Stomach (tissue), 9 donors: Measurements from ENCODE around the gene ZBTB3. TPM values are rescaled to one million over a fixed set of nuclear protein-coding genes. Genes with fewer than 3 reads are reported as not detected.
"Not testable (repeated sequence)": the region's sequence is repeated elsewhere in the genome, so short reads cannot be mapped to it uniquely, and the experiment has no call there.

Experiments
- DNase-seq, 2 donors: peaks; one replicate each; pipeline versions ENCODE4 v3.0.0 to v3.0.0-alpha.2; 2013 to 2019
- H3K27ac ChIP-seq, 5 donors: fragments of 200-600 bp in 4 of 5; sonication (generic) in 4 of 5; one replicate each; pipeline ENCODE4 v1.5.1; 2013 to 2019; ENCODE audit warnings: mild to moderate bottlenecking in 1 of 5, moderate library complexity in 1 of 5
- H3K27me3 ChIP-seq, 3 donors: fragments of 200-600 bp; sonication (generic); one replicate each; pipeline ENCODE4 v1.5.1; 2017 to 2019; ENCODE audit warnings: mixed run types in 1 of 3
- H3K36me3 ChIP-seq, 4 donors: fragments of 200-600 bp; sonication (generic); 1 replicate in 3 of 4; 2 replicates in 1 of 4; pipeline ENCODE4 v1.5.1; 2016 to 2019
- H3K4me1 ChIP-seq, 4 donors: fragments of 200-600 bp; sonication (generic); one replicate each; pipeline ENCODE4 v1.5.1; 2016 to 2019
- H3K4me3 ChIP-seq, 4 donors: fragments of 200-600 bp; sonication (generic) in 3 of 4; one replicate each; pipeline ENCODE4 v1.5.1; 2016 to 2019; ENCODE audit warnings: mild to moderate bottlenecking in 1 of 4
- H3K9me3 ChIP-seq, 4 donors: fragments of 200-600 bp; sonication (generic); one replicate each; pipeline ENCODE4 v1.5.1; 2016 to 2019
- EP300 ChIP-seq: sonication (generic); formaldehyde crosslinking; IDR thresholded peaks from one replicate; pipeline ENCODE4 v1.6.1; 2017; ENCODE audit warnings: antibody characterized with exemption
- POLR2A ChIP-seq, 4 donors: fragments of 450-650 bp; IDR thresholded peaks; one replicate each; pipeline ENCODE4 v1.6.1; 2016; ENCODE audit warnings: antibody characterized with exemption in 4 of 4, control low read depth in 2 of 4, mild to moderate bottlenecking in 1 of 4, moderate library complexity in 1 of 4
- POLR2AphosphoS5 ChIP-seq, 3 donors: sonication (generic); formaldehyde crosslinking; IDR thresholded peaks; one replicate each; pipeline ENCODE4 v1.6.1; 2016; ENCODE audit warnings: antibody characterized with exemption in 3 of 3
- WGBS, 5 donors: extraction: QIAGEN DNeasy Blood & Tissue Kit in 3 of 5; methylation state at CpG; one replicate each; pipeline versions ENCODE4 v1.1.5 to v1.1.7; 2013 to 2018; 5-methylcytosine and 5-hydroxymethylcytosine counted together
- intact Hi-C: fragments of 100-400 bp; cut with DNase I; formaldehyde crosslinking; loops from one replicate; pipeline ENCODE4 v1.15.1; 2023; ENCODE audit warnings: low total_unique reads
- polyA plus RNA-seq, 3 donors: library from polyadenylated mRNA; stranded (reverse); fragments of 200-250 nt; gene quantifications; one replicate each; pipeline ENCODE4 v1.2.3, GENCODE V29; 2013
- total RNA-seq, 5 donors: library from RNA; depleted of rRNA; stranded (reverse); fragments of >200 nt; gene quantifications; one replicate each; pipeline versions ENCODE4 v1.1.0 to v1.2.3, GENCODE V29; 2014 to 2016
- TF ChIP-seq, protein P1 (sequence below), 7 experiments: fragments of 450-650 bp in 4 of 7; fragments of 200-600 bp in 3 of 7; sonication (generic) in 3 of 7; IDR thresholded peaks; one replicate each; pipeline ENCODE4 v1.5.1; 2016 to 2019; ENCODE audit warnings: antibody characterized with exemption in 7 of 7, control low read depth in 2 of 7, mild to moderate bottlenecking in 1 of 7
- donor health status: healthy with polysubstance abuse.
- donor health status: Bipolar disorder and iron deficiency.
- donor health status: healthy.

The ZBTB3 gene
- total and polyA plus RNA-seq, 8 donors: 3.3 to 16.5 (median 4.6) TPM; not detected in 1

DNA sequence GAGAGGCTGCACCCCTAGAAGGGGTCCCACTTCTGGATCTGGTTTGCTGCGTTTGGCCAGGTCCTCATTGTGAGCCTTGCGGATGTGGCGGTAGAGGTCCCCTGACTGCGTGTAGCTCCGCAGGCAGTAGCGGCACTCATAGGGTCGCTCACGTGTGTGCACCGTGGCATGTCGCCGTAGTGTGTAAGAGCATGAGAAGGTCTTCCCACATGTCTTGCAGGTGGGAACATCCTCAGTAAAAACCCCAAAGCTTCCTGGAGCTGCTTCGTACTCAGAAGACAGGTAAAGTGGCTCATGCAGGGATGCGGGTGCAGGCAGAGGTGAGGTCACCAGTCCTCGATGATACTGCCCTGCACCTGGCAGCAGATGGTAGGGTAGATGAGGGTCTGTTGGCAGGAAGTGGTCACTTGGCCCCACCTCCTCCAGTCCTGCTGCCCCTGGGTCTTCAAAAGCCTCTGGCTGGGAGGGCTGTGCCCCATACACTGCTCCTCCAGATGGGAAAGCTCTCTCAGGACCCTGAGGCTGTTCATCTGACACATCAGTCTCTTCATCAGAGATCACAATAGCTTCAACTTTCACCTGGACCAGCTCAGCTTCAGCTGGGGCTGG lies 1.7 kb downstream of the ZBTB3 start:
- H3K9me3 ChIP-seq: no peaks in the 10 kb centered on the region

DNA sequence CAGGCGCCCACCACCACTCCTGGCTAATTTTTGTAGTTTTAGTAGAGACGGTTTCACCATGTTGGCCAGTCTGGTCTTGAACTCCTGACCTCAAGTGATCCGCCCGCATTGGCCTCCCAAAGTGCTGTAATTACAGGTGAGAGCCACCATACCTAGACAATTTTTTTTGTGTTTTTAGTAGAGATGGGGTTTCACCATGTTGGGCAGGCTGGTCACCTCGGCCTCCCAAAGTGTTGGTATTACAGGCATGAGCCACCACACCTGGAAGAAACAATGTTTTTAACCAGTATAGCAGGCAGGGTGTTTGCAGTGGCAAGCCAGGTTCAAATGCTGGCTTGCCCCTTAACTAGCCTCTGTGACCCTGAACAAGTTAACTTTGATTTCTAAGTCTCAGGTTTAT lies 4.0 kb downstream of the ZBTB3 start:
- H3K9me3 ChIP-seq, DNase-seq, intact Hi-C loops, H3K27me3 ChIP-seq, H3K4me3 ChIP-seq: not testable (repeated sequence)
- peak overlapping the region in 4 of 5 donors; percentile 19 to 66 (median 46) for H3K27ac ChIP-seq
- peaks cover 3 to 28% (median 22%) of the 10 kb centered on the region in 4 donors for H3K36me3 ChIP-seq
- H3K4me1 ChIP-seq: peaks cover 16 to 62% (median 45%) of the 10 kb centered on the region in 4 donors
- WGBS, 5 donors: 86 to 98% (median 95%) methylated on average over 5 of the region's 5 CpGs

More for the DNA sequence above, 1.7 kb downstream of the ZBTB3 start:
- WGBS, 5 donors: 94 to 96% (median 95%) methylated on average over 5 to 14 of the region's 14 CpGs
- no peak for DNase-seq
- TF ChIP-seq EP300: no peak
- H3K27me3 ChIP-seq: no peaks in the 10 kb centered on the region
- intact Hi-C loops: no loop called here
- H3K4me1 ChIP-seq: peaks cover 16 to 64% (median 45%) of the 10 kb centered on the region in 4 donors
- peak overlapping the region in 1 of 5 donors; percentile 94 for H3K27ac ChIP-seq
- peaks cover 3 to 28% (median 22%) of the 10 kb centered on the region in 4 donors for H3K36me3 ChIP-seq
- H3K4me3 ChIP-seq: no peak overlapping the region

DNA sequence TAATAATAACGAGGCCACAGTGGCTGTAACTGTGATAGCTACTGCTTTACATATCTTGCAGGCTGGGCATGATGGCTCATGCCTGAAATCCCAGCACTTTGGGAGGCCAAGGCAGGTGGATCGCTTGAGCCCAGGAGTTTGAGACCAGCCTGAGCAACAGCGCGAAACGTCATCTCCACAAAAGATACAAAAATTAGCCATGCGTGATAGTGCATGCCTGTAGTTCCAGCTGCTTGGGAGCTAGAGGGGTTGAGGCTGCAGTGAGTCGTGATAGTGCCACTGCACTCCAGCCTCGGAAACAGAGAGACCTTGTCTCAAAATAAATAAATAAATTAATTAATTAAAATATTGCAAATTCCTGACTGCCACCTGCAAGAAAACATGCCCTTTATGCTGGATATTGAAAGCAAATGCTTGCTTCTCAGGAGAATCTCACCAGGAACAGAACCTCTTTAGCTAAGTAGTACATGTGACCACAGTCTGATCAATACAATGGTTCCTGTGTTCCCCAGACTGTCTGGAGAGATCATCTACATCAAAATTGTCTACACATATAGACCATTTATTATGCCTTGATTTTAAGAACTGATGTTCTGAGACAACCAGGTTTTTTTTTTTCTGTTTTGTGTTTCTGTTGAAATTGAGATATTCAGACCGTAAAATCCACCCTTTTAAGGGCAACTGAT lies 6.3 kb downstream of the ZBTB3 start:
- intact Hi-C loops: no loop called here
- Histone ChIP-seq H3K27ac (no peak overlapping the region), H3K4me3 (no peak overlapping the region)

DNA sequence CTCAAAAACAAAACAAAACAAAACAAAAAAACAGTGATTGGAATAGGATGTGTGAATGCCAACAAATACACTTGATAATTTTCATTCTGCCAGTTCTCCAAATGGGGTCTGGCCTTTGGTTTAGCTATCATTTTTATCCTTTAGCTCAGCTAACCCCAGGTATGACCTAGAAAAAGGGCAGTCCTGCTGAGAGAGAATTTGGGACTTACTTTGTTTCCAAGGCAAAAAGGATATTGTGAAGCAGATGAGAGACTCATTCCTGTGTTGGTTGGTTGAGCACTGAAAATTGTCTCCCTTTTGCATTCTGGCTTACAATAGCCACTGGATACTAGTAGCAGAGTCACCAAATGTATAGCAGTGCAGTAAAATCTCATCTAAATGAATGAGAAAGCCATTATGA lies 16.8 kb downstream of the ZBTB3 start:
- DNase-seq: no peak
- Histone ChIP-seq H3K27ac (no peak overlapping the region), H3K9me3 (no peaks in the 10 kb centered on the region), H3K4me3 (no peak overlapping the region), H3K4me1 (peaks cover 0 to 18% (median 3%) of the 10 kb centered on the region in 4 donors), H3K36me3 (peaks cover 56 to 98% (median 95%) of the 10 kb centered on the region in 4 donors), H3K27me3 (no peaks in the 10 kb centered on the region)
- intact Hi-C loops: no loop called here
- TF ChIP-seq EP300: no peak
- no peak for TF ChIP-seq POLR2AphosphoS5 (IDR thresholded peaks at IDR 0.05)
- no peak for TF ChIP-seq POLR2A (IDR thresholded peaks at IDR 0.05)
- TF ChIP-seq, protein P1, sequence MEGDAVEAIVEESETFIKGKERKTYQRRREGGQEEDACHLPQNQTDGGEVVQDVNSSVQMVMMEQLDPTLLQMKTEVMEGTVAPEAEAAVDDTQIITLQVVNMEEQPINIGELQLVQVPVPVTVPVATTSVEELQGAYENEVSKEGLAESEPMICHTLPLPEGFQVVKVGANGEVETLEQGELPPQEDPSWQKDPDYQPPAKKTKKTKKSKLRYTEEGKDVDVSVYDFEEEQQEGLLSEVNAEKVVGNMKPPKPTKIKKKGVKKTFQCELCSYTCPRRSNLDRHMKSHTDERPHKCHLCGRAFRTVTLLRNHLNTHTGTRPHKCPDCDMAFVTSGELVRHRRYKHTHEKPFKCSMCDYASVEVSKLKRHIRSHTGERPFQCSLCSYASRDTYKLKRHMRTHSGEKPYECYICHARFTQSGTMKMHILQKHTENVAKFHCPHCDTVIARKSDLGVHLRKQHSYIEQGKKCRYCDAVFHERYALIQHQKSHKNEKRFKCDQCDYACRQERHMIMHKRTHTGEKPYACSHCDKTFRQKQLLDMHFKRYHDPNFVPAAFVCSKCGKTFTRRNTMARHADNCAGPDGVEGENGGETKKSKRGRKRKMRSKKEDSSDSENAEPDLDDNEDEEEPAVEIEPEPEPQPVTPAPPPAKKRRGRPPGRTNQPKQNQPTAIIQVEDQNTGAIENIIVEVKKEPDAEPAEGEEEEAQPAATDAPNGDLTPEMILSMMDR (IDR thresholded peaks at IDR 0.05): no peak

More for the DNA sequence above, 6.3 kb downstream of the ZBTB3 start:
- no peaks in the 10 kb centered on the region for H3K9me3 ChIP-seq
- TF ChIP-seq POLR2A (IDR thresholded peaks at IDR 0.05): no peak
- TF ChIP-seq, protein P1 (IDR thresholded peaks at IDR 0.05): no peak
- no peak for TF ChIP-seq EP300
- TF ChIP-seq POLR2AphosphoS5 (IDR thresholded peaks at IDR 0.05): no peak
- no peaks in the 10 kb centered on the region for H3K27me3 ChIP-seq
- H3K4me1 ChIP-seq: peaks cover 7 to 46% (median 28%) of the 10 kb centered on the region in 4 donors
- peaks cover 3 to 24% (median 19%) of the 10 kb centered on the region in 4 donors for H3K36me3 ChIP-seq
- DNase-seq: no peak
- 67 to 76% (median 70%) methylated on average over 9 of the region's 9 CpGs for WGBS, 5 donors

DNA sequence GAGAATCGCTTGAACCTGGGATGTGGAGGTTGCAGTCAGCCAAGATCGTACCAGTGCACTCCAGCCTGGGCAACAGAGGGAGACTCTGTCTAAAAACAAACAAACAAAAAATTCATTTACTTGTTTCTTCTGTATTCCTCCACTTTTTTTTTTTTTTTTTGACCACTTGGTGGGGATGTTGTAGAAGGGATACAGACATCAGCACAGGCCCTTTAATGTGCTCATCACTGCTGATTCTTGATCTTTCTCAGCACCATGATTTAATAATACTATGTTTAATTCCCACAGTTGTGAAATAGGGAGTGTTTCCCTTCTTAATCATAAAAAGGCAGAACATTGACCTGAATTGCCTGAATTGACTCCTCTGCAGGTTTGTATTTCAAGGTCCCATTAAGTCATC lies 21.1 kb downstream of the ZBTB3 start:
- peaks cover 39 to 70% (median 65%) of the 10 kb centered on the region in 4 donors for H3K36me3 ChIP-seq
- no peak overlapping the region for H3K27ac ChIP-seq
- H3K4me1 ChIP-seq: peaks cover 16 to 48% (median 28%) of the 10 kb centered on the region in 4 donors
- no peak overlapping the region for H3K4me3 ChIP-seq
- peak in 1 of 2 donors; percentile 16 for DNase-seq
- WGBS, 5 donors: 67 to 83% (median 79%) methylated on average over 2 of the region's 2 CpGs
- no peaks in the 10 kb centered on the region for H3K27me3 ChIP-seq
- intact Hi-C loops: no loop called here
- TF ChIP-seq POLR2A (IDR thresholded peaks at IDR 0.05) (no peak), POLR2AphosphoS5 (IDR thresholded peaks at IDR 0.05) (no peak), EP300 (no peak)
- TF ChIP-seq, protein P1 (IDR thresholded peaks at IDR 0.05): no peak
- no peaks in the 10 kb centered on the region for H3K9me3 ChIP-seq

DNA sequence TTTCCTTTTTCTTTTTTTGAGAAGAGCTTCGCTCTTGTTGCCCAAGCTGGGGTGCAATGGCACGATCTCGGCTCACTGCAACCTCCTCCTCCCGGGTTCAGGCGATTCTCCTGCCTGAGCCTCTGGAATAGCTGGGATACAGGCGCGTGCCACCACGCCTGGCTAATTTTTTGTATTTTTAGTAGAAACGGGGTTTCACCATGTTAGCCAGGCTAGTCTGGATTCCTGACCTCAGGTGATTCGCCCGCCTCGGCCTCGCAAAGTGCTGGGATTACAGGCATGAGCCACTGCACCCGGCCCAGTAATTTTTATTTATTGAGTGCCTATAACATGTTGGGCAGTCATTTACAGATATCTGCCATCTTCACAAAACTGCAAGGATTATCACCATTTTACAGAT lies 23.9 kb downstream of the ZBTB3 start:
- H3K36me3 ChIP-seq: peaks cover 20 to 43% (median 37%) of the 10 kb centered on the region in 4 donors
- H3K27ac ChIP-seq: peak overlapping the region in 3 of 5 donors; percentile 90 to 95 (median 94)
- intact Hi-C loops, H3K9me3 ChIP-seq, H3K27me3 ChIP-seq, DNase-seq: not testable (repeated sequence)
- WGBS, 5 donors: 70 to 82% (median 77%) methylated on average over 14 of the region's 14 CpGs
- H3K4me3 ChIP-seq: peak overlapping the region; percentile 88 to 99 (median 93)
- H3K4me1 ChIP-seq: peaks cover 20 to 61% (median 38%) of the 10 kb centered on the region in 4 donors
